B cell (primary cell): ENCODE results near the gene PINLYP.

Source experiments
- CTCF ChIP-seq: fragments of 200-600 bp; IDR thresholded peaks from one replicate; pipeline ENCODE4 v1.8.0; 2022; ENCODE audit warnings: antibody characterized with exemption, mild to moderate bottlenecking
- EZH2 ChIP-seq: IDR thresholded peaks from 2 replicates; pipeline ENCODE4 v1.6.1; 2012; ENCODE audit warnings: borderline replicate concordance, low read depth, mild to moderate bottlenecking, moderate library complexity, low read length; ENCODE audit not compliant: insufficient read depth, poor library complexity, severe bottlenecking

GRCh38 chr19:43622956-43623355, 47.4 kb downstream of the PINLYP start:
- TF ChIP-seq CTCF: no peak
- no peak for TF ChIP-seq EZH2
